GM18868 (cell line): ENCODE measurements around the gene ANKS1B.

Source experiments
- ATAC-seq: cut with Tn5 transposase; IDR thresholded peaks from one replicate; pipeline ENCODE4 v1.9.1; 2021; ENCODE audit warnings: mild to moderate bottlenecking, moderate library complexity; ENCODE audit not compliant: unreplicated experiment

The ANKS1B gene

DNA sequence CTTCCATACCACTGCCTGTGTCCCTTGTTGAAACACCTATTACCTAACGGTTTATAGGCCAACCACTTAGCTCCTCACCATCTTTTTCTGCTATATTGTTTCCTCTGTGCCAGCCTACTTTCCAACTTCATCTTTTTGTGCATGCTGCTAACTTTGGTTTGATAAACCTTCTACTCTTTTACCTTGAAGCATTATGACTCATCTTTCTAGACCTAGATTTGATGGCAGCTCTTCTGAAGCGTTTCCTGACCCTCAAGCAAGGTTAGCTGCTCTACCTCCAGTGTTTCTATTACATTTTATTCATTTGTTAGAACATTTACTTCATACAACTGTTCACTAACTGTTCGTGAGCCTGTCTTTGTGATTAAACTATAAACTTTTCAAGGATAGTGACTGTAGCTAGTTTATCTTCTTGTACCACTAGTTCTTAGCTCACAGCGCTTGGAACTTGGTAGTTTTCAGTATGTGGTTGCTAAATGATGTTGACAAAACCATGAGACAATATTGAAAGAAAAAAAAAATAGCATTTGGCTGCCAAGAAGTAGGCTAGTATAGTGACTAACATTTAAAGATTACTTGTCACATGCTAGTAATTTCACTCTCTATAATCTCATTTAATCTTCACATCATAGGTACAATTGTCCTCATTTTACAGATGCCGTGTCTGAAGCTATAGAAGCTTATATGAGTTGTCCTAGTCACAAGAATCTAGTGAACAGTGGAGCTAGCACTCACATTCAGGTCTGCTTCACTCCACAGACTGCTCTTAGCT, 1260.2 kb downstream of the ANKS1B start:
- no peak for ATAC-seq

DNA sequence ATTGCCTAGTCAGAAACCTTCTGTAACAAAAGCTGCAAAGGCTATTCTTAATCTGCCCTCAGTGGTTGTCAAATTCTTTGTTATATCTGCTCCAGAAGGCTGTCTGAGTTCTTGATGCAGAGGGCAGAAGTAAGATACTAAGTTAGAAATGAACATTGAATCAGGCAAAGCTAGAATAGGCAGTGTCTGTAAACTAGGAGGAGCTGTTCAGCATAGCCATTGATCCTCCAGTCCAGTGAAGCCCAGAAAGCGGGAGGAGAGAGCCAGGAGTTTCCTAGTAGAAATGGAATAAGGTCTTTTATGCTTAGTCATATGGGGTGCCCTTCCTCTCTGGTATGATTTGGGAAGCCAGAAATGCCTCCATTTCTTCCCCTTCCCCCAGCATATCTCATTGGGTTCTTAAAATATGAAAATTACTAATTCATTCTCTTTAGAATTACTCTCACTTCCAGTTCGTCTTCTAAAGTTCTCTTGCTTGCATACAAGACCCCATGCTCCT, 1263.5 kb downstream of the ANKS1B start:
- no peak for ATAC-seq

DNA sequence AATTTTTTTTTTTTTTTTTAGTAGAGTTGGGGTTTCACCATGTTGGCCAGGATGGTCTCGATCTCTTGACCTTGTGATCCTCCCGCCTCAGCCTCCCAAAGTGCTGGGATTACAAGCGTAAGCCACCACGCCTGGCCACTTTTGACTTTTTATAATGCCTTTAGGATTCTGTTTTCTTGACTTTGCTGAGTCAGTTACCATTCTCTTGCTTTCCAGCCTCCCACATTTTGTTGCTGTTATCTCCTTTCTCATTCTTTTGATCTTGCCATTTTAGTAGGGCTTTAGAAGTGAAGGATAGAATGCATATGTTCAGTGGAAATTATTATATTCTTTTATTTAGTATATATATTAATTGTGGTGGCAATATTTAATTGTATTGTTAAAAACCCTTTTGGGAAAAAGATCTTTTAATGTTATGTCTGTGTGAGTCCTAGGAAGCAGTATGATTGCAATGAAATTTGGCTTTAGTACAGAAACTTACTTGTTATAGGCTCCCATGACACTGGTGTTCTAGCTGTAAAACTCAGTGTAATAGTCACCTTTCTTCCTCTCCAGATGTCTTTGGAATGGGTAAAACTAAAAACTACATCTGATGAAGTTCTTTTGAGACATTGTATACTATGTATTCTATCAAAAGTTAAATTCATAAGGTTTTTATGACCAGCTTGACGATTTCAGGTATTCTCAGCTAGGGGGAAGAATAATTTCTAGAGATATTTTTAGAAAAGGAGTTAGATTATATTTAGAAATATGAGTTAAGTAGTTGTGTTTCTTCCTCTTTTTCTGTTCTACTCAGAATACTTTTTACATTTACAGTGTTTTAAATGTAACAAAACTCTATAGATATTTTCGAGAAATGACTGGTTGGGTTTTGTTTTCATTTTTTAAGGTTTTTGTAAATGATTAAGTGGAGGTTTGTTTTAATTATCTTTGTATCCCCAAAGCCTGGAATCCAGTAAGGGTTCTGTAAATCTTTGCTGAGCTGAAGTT, 1264.9 kb downstream of the ANKS1B start:
- ATAC-seq: peak; percentile 52

DNA sequence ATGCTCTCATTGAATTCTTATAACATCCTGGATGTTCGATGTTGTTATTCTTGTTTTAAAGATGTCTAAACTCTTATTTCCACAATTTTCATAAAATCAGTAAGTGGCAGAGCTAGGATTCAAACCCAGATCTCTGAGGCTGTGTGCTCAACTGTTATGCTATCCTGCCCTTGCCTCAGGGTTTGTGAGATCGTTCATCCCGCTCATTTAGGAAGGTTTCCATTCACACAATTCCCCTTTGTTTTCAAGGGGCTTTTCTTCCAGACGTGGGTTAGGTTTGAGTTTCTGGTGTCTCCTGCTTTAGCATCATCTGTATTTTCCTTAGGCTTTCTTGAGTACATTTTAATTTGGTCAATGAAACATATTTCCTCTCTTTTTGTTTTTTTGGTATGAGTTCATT, 1270.3 kb downstream of the ANKS1B start:
- no peak for ATAC-seq

DNA sequence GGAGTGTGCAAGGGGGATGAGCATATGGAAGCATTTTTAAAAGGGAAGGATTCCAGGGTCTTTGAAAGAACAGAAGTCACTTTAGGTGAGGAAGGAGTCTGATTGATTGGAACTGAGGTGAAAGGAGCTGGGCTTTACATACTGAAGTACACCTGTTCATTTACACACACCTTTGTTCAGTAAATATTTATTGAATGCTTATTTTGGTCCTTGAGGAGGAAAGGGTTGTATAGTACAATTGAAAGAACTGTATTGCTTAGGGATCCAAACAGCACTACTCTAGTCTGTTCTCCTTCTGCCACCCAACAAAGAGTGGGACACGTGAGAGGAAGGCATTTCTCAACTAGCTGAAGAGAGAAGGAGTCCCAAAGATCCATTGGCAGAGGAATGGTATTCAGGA, 1275.7 kb downstream of the ANKS1B start:
- ATAC-seq: no peak

DNA sequence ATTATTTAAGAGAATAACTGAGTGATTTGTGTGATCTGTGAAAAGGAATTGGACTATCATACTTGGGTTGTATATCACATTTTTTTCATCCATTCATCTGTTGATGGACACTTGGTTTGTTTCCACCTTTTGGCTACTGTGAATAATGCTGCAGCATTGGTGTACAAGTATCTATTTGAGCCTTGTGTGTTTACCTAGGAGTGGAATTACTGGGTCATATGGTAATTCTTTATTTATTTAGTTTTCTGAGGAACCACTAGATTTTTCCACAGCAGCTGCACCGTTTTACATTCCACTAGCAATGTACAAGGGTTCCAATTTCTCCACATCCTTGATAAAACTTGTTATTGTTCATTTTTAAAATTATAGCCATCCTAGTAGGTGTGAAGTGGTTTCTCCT, 1283.6 kb downstream of the ANKS1B start:
- no peak for ATAC-seq

DNA sequence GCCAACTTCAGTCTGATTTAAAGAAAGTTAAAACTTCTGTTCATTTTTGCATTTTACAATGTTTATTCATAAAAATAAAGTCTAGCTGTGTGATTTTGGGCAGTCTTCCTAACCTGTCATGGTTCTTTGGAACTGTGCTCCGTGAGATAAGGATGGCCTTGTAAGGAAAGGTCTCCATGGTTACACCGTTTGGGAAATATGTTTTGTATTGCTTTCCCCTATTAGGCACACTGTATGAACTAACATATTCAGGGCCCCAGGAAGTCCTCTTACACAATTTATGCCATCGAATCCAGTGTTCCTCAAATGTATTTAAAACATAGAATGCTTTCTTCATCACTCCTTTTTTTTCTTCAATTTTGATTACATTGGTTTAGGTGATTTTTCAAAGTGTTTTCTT, 1285.2 kb downstream of the ANKS1B start:
- ATAC-seq: no peak

DNA sequence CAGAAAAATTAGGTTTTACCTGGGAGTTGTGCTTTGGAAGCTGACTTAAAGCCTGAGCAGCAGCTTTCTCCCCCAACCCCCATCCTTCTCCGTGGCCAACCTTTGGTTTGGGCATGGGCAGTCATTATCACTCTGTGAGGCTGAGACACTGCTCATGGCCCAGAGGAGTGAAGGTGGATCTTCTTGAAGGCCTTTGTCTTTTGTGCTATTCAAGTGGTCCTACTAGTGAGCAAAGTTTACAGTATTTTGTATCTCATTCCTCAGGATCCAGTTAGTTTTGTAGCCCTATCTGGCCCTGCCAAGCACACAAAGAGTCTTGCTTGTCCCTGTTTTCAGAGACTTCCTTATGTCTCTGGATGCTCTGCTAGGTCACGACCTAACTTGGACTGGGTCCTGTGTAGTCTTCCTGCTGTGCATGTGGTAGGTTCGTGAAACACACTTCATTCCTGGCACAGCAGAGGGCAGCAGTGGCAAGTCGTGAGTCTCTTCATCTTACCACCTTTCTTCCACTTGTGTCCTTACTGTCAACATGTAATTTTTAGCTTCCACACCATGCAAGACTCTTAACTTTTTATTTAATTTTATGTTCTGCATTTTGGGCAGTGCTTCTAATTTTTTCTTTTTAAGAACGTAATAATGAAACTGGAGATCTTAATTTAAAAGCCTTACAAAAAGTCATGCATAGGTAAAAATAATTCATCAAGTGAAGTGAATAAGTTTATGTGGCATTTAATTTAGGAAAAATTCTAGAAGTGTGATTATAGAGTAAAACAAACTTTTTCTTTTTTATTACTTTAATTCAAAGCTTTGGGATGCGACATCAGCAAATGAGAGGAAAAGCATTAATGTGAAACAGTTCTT, 1285.9 kb downstream of the ANKS1B start:
- ATAC-seq: peak; percentile 96

DNA sequence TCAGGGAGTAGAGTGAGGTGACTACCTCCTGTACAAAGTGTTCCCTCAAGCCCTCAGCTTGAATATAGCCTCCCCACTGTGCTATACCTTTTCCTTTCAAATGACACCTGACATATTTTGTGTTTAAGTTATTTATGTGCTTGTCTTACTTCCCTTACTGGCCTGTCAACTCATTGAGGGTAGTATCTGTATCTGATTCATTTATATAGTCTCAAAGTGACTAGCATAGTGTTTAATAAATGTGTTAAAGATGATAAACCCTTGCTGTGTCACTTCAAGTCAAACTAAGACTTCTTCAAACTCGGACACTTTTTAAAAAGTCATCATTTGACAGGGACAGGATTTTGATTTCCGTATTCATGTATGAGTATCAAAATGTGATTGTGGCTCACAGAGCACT, 1287.5 kb downstream of the ANKS1B start:
- no peak for ATAC-seq

DNA sequence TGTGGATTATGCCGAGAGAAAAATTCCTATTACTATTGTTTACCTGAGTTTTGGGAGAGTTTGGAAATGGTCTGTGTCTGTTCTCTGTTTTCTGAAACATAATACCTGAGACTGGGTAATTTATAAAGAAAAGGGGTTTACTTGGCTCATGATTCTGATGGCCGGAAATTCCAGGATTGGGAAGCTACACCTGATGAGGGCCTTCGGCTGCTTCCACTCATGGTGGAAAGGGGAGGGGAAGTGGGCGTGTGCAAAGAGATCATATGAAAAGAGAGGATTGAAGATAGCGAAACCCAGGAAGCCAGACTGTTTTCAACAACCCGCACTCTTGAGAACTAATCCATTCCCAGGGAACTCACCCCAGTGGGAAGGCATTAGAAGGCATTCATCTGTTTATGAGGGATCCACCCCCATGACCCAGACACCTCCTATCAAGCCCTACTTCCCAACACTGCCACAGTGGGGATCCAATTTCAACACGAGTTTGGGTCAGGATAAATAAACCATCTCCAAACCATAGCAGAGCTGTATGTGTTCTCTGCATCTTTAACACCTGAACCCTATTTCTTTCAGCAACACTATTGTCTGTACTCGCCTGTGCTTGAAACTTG, 1288.6 kb downstream of the ANKS1B start:
- ATAC-seq: no peak

DNA sequence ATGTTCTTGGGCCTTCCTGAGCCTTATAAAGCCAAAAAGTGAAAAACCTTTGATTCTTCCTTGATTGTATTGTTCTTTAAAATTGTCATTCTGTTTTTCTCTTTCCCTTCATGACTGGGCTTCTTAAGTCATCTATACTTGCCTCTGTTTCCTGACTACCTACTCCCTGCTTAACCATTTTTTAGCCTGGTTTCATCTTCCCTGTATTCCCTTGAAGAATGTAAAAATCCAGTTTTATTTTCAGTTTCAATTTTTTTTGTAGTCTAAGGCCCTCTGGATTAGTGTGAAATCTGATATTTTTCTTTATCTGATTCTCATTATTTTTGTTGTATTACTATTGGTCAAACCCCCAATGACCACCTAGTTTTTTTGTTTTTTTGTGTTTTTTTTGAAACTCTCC, 1293.4 kb downstream of the ANKS1B start:
- no peak for ATAC-seq

DNA sequence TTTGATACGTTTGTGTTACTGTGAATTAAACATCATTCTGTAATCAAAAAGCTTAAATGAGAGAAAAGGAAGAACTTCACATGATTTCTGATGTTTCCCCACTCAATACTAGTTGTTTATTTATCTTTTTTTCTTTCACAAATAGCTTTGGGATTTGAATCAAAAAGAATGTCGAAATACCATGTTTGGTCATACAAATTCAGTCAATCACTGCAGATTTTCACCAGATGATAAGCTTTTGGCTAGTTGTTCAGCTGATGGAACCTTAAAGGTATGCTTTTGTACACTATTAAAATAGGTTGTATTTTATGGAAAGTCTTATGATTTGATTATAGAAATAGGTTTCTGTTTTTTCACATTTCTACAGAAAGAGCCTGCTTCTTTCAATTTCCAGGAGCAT, 1298.1 kb downstream of the ANKS1B start:
- ATAC-seq: no peak
